Measurements from ENCODE around the gene NEUROG1. TPM values are rescaled to one million over a fixed set of nuclear protein-coding genes. Genes with fewer than 3 reads are reported as not detected.

The NEUROG1 gene
- total and polyA plus RNA-seq, 4 donors: not detected

- Histone ChIP-seq H3K4me3 (no peak overlapping the region), H3K4me1 (ENCODE audit: control insufficient read depth in 5 of 5, insufficient read depth in 5 of 5, low read length in 5 of 5) (peaks cover 0 to 5% (median 0%) of the 10 kb centered on the region in 5 donors), H3K9ac (ENCODE audit: insufficient read depth in 1 of 2, low read length in 2 of 2) (no peak overlapping the region), H3K27ac (ENCODE audit: low read depth in 1 of 2, low read length in 1 of 2) (no peak overlapping the region), H3K9me3 (ENCODE audit: control insufficient read depth in 4 of 4, insufficient read depth in 3 of 4, low read length in 3 of 4) (peaks cover 0 to 2% (median under 1%) of the 10 kb centered on the region in 4 donors), H3K36me3 (ENCODE audit: control insufficient read depth in 4 of 4, insufficient read depth in 4 of 4, low read length in 4 of 4) (no peaks in the 10 kb centered on the region), H3K27me3 (ENCODE audit: control insufficient read depth in 3 of 3, insufficient read depth in 3 of 3, low read length in 2 of 3) (peaks cover 0 to 39% (median 14%) of the 10 kb centered on the region in 3 donors)
- TF ChIP-seq CTCF (IDR thresholded peaks at IDR 0.05; ENCODE audit: control extremely low read depth, extremely low read depth): no peak
- WGBS, 2 donors: 52 to 85% methylated on average over 1 of the region's 1 CpG
- peak in 2 of 3 donors; percentile 50 to 67 for DNase-seq
- no peak for ATAC-seq (ENCODE audit: insufficient read depth, low FRiP score)
Observed at GRCh38 chr5:135511761-135512575, 23.8 kb downstream of the NEUROG1 start.

- Histone ChIP-seq H3K9me3 (ENCODE audit: control insufficient read depth in 4 of 4, insufficient read depth in 3 of 4, low read length in 3 of 4) (peaks cover 0 to 2% (median under 1%) of the 10 kb centered on the region in 4 donors), H3K9ac (ENCODE audit: insufficient read depth in 1 of 2, low read length in 2 of 2) (no peak overlapping the region), H3K27ac (ENCODE audit: low read depth in 1 of 2, low read length in 1 of 2) (no peak overlapping the region), H3K27me3 (ENCODE audit: control insufficient read depth in 3 of 3, insufficient read depth in 3 of 3, low read length in 2 of 3) (peaks cover 0 to 40% (median 14%) of the 10 kb centered on the region in 3 donors), H3K4me1 (ENCODE audit: control insufficient read depth in 5 of 5, insufficient read depth in 5 of 5, low read length in 5 of 5) (peaks cover 0 to 5% (median 0%) of the 10 kb centered on the region in 5 donors), H3K4me3 (no peak overlapping the region), H3K36me3 (ENCODE audit: control insufficient read depth in 4 of 4, insufficient read depth in 4 of 4, low read length in 4 of 4) (no peaks in the 10 kb centered on the region)
- ATAC-seq (ENCODE audit: insufficient read depth, low FRiP score): no peak
- no peak for TF ChIP-seq CTCF (IDR thresholded peaks at IDR 0.05; ENCODE audit: control extremely low read depth, extremely low read depth)
- DNase-seq: no peak
- 79 to 82% methylated on average over 6 of the region's 6 CpGs for WGBS, 2 donors
Observed at GRCh38 chr5:135509995-135510394, 25.8 kb downstream of the NEUROG1 start.

GRCh38 chr5:135508496-135509005, 27.2 kb downstream of the NEUROG1 start:
- H3K27me3 ChIP-seq (ENCODE audit: control insufficient read depth in 3 of 3, insufficient read depth in 3 of 3, low read length in 2 of 3): peaks cover 0 to 40% (median 19%) of the 10 kb centered on the region in 3 donors
- no peak overlapping the region for H3K27ac ChIP-seq (ENCODE audit: low read depth in 1 of 2, low read length in 1 of 2)

More at GRCh38 chr5:135508496-135509005, 27.2 kb downstream of the NEUROG1 start:
- no peak for TF ChIP-seq CTCF (IDR thresholded peaks at IDR 0.05; ENCODE audit: control extremely low read depth, extremely low read depth)
- Histone ChIP-seq H3K9me3 (ENCODE audit: control insufficient read depth in 4 of 4, insufficient read depth in 3 of 4, low read length in 3 of 4) (peaks cover 0 to 5% (median 0%) of the 10 kb centered on the region in 4 donors), H3K4me1 (ENCODE audit: control insufficient read depth in 5 of 5, insufficient read depth in 5 of 5, low read length in 5 of 5) (peaks cover 0 to 5% (median 0%) of the 10 kb centered on the region in 5 donors), H3K4me3 (no peak overlapping the region), H3K9ac (ENCODE audit: insufficient read depth in 1 of 2, low read length in 2 of 2) (no peak overlapping the region), H3K36me3 (ENCODE audit: control insufficient read depth in 4 of 4, insufficient read depth in 4 of 4, low read length in 4 of 4) (no peaks in the 10 kb centered on the region)
- ATAC-seq (ENCODE audit: insufficient read depth, low FRiP score) (no peak), DNase-seq (peak in 2 of 3 donors; percentile 36 to 40)
- 3 to 6% methylated on average over 16 of the region's 16 CpGs for WGBS, 2 donors

All from lung (tissue), 12 donors.